ENCODE results near the gene ARHGAP6.

- TF ChIP-seq POLR2A (IDR thresholded peaks at IDR 0.05) (no peak), CTCF (IDR thresholded peaks at IDR 0.05) (no peak)
Observed at GRCh38 chrX:11264925-11265324, 400.8 kb downstream of the ARHGAP6 start.
